ENCODE results near the gene ARR3. TPM values are rescaled to one million over a fixed set of nuclear protein-coding genes. Genes with fewer than 3 reads are reported as not detected.

ARR3 gene
- polyA plus RNA-seq, 1 donor (not counting 4 experiments of a cell fraction or from before 2014, with no cell fraction given): not detected

GRCh38 chrX:70254063-70254400 lies 14.1 kb upstream of the ARR3 start:
- H3K9me3 ChIP-seq (ENCODE audit: control insufficient read depth, low read depth, low read length): no peaks in the 10 kb centered on the region
- H3K4me2 ChIP-seq (ENCODE audit: control insufficient read depth, extremely low read depth, insufficient read depth, low read depth, low read length): peak overlapping the region; percentile 62
- peak overlapping the region; percentile 24 for H2AFZ ChIP-seq (ENCODE audit: control insufficient read depth, low read length)
- no peaks in the 10 kb centered on the region for H4K20me1 ChIP-seq (ENCODE audit: control insufficient read depth, extremely low read depth, insufficient read depth, low read length)
- dilution Hi-C loops (cut with MboI; ENCODE audit: extremely low pct_ligation_motif_present, low sequenced_read_pairs): no loop called here
- DNase-seq (ENCODE audit: low read depth, low spot score) (no peak), FAIRE-seq (no peak)
- H3K36me3 ChIP-seq (ENCODE audit: control insufficient read depth in 2 of 2, extremely low read depth in 1 of 2, insufficient read depth in 2 of 2, low read length in 2 of 2): no peaks in the 10 kb centered on the region
- H3K27ac ChIP-seq (ENCODE audit: control insufficient read depth, insufficient read depth, low read length): peak overlapping the region; percentile 86
- no peak overlapping the region for H3K9ac ChIP-seq (ENCODE audit: control insufficient read depth, extremely low read depth, insufficient read depth, low read length)
- TF ChIP-seq CTCF (optimal IDR thresholded peaks at IDR 0.05 in 1 of 3, IDR thresholded peaks at IDR 0.05 in 1 of 3, conservative IDR thresholded peaks at IDR 0.05 in 1 of 3; ENCODE audit: extremely low read depth in 1 of 3, insufficient read depth in 2 of 3, low read length in 3 of 3) (no peak), EZH2 (IDR thresholded peaks at IDR 0.05; ENCODE audit: low read length) (no peak)
- no peaks in the 10 kb centered on the region for H3K79me2 ChIP-seq (ENCODE audit: control insufficient read depth, insufficient read depth, low read length)
- H3K9me1 ChIP-seq (ENCODE audit: control insufficient read depth, extremely low read depth, insufficient read depth, low read length): no peaks in the 10 kb centered on the region
- H3K4me1 ChIP-seq (ENCODE audit: control insufficient read depth, extremely low read depth, insufficient read depth, low read length): peaks cover 18% of the 10 kb centered on the region
- H3K27me3 ChIP-seq (ENCODE audit: control insufficient read depth, extremely low read depth, insufficient read depth, low read length): no peaks in the 10 kb centered on the region
- no peak overlapping the region for H3K4me3 ChIP-seq (ENCODE audit: control insufficient read depth in 2 of 3, extremely low read depth in 1 of 3, insufficient read depth in 2 of 3, low read depth in 1 of 3, low read length in 3 of 3)

DNA sequence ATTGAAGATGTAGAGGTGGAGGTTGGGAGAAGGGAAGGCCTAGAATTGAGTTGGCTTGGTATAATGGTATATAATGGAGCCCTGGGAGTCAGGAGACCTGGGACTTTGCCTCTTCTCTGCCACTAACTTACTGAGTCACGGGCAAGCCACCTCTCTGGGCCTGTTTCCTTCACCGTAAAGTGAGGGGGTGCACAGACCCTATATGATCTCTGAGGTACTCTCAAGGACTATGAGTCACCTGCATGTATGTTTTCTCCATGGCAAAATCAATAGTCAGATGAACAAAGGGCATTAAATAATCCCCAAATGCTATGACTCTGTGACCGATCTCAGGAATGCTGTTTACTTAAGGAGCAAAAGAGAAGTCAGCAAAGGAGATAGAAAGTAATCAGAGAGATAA lies 13.2 kb upstream of the ARR3 start:
- dilution Hi-C loops (cut with MboI; ENCODE audit: extremely low pct_ligation_motif_present, low sequenced_read_pairs): no loop called here
- FAIRE-seq (no peak), DNase-seq (ENCODE audit: low read depth, low spot score) (no peak)
- Histone ChIP-seq H3K9me1 (ENCODE audit: control insufficient read depth, extremely low read depth, insufficient read depth, low read length) (no peaks in the 10 kb centered on the region), H3K79me2 (ENCODE audit: control insufficient read depth, insufficient read depth, low read length) (no peaks in the 10 kb centered on the region), H3K9me3 (ENCODE audit: control insufficient read depth, low read depth, low read length) (no peaks in the 10 kb centered on the region), H3K27ac (ENCODE audit: control insufficient read depth, insufficient read depth, low read length) (no peak overlapping the region), H2AFZ (ENCODE audit: control insufficient read depth, low read length) (no peak overlapping the region), H3K4me3 (ENCODE audit: control insufficient read depth in 2 of 3, extremely low read depth in 1 of 3, insufficient read depth in 2 of 3, low read depth in 1 of 3, low read length in 3 of 3) (no peak overlapping the region), H3K36me3 (ENCODE audit: control insufficient read depth in 2 of 2, extremely low read depth in 1 of 2, insufficient read depth in 2 of 2, low read length in 2 of 2) (no peaks in the 10 kb centered on the region), H3K27me3 (ENCODE audit: control insufficient read depth, extremely low read depth, insufficient read depth, low read length) (no peaks in the 10 kb centered on the region), H3K9ac (ENCODE audit: control insufficient read depth, extremely low read depth, insufficient read depth, low read length) (no peak overlapping the region), H4K20me1 (ENCODE audit: control insufficient read depth, extremely low read depth, insufficient read depth, low read length) (no peaks in the 10 kb centered on the region), H3K4me2 (ENCODE audit: control insufficient read depth, extremely low read depth, insufficient read depth, low read depth, low read length) (no peak overlapping the region), H3K4me1 (ENCODE audit: control insufficient read depth, extremely low read depth, insufficient read depth, low read length) (peaks cover 18% of the 10 kb centered on the region)
- TF ChIP-seq EZH2 (IDR thresholded peaks at IDR 0.05; ENCODE audit: low read length) (no peak), CTCF (optimal IDR thresholded peaks at IDR 0.05 in 1 of 3, IDR thresholded peaks at IDR 0.05 in 1 of 3, conservative IDR thresholded peaks at IDR 0.05 in 1 of 3; ENCODE audit: extremely low read depth in 1 of 3, insufficient read depth in 2 of 3, low read length in 3 of 3) (no peak)
